Caco-2 (cell line): ENCODE results near the gene FOXL3. TPM values are rescaled to one million over a fixed set of nuclear protein-coding genes. Genes with fewer than 3 reads are reported as not detected.

Experiments used
- BruUV-seq: library from RNA; stranded (reverse); fragments of 400-500 nt; replicated peaks from 2 replicates; lab custom pipeline; 2021; lab: Mats Ljungman, UMichigan
- CTCF ChIA-PET: fragments of 300-600 bp; sonication (Branson Sonifier 250); formaldehyde crosslinking; loops from one replicate; lab custom pipeline; 2022; ENCODE audit warnings: antibody characterized with exemption; lab: Charles Lee
- POLR2A ChIA-PET: fragments of 300-600 bp; sonication (Branson Sonifier 250); formaldehyde crosslinking; loops from one replicate; lab custom pipeline; 2022; ENCODE audit warnings: antibody characterized with exemption; lab: Charles Lee
- DNase-seq, 2 experiments: peaks; one replicate each; pipeline versions ENCODE4 v3.0.0 to v3.0.0-alpha.2; 2020 to 2022
- H3K27me3 ChIP-seq: replicated peaks from 2 replicates; pipeline ENCODE4 v1.6.0; 2011; ENCODE audit warnings: low read length; ENCODE audit not compliant: control insufficient read depth, insufficient read depth
- H3K36me3 ChIP-seq: 2 replicates; pipeline ENCODE4 v1.5.1; 2011; ENCODE audit warnings: low read length; ENCODE audit not compliant: control insufficient read depth, insufficient read depth
- H3K4me1 ChIP-seq: fragments of 250-450 bp; sonication (Bioruptor Pico); 2 replicates; pipeline ENCODE4 v1.5.1; 2020; ENCODE audit warnings: mild to moderate bottlenecking
- H3K4me3 ChIP-seq: 2 replicates; pipeline ENCODE4 v1.5.1; 2011; ENCODE audit warnings: low read depth, mild to moderate bottlenecking, control low read depth, low read length
- H3K9me3 ChIP-seq: fragments of 250-450 bp; sonication (Bioruptor Pico); 2 replicates; pipeline ENCODE4 v1.5.1; 2020; ENCODE audit warnings: mild to moderate bottlenecking, moderate library complexity
- H3K27ac Mint-ChIP-seq: one replicate; pipeline ENCODE4 v1.8.0; 2022; ENCODE audit warnings: mixed read lengths; ENCODE audit not compliant: unreplicated experiment
- H3K27me3 Mint-ChIP-seq: one replicate; pipeline ENCODE4 v1.8.0; 2022; ENCODE audit warnings: mixed read lengths; ENCODE audit not compliant: insufficient read depth, unreplicated experiment
- H3K36me3 Mint-ChIP-seq: one replicate; pipeline ENCODE4 v1.8.0; 2022; ENCODE audit warnings: mild to moderate bottlenecking, mixed read lengths; ENCODE audit not compliant: insufficient read depth, unreplicated experiment
- H3K4me1 Mint-ChIP-seq: one replicate; pipeline ENCODE4 v1.8.0; 2022; ENCODE audit warnings: low read depth, mixed read lengths; ENCODE audit not compliant: unreplicated experiment
- H3K4me3 Mint-ChIP-seq: one replicate; pipeline ENCODE4 v1.8.0; 2022; ENCODE audit warnings: mild to moderate bottlenecking, moderate library complexity, mixed read lengths; ENCODE audit not compliant: unreplicated experiment
- H3K9me3 Mint-ChIP-seq: one replicate; pipeline ENCODE4 v1.8.0; 2022; ENCODE audit warnings: mixed read lengths; ENCODE audit not compliant: unreplicated experiment
- CTCF ChIP-seq, 2 experiments: fragments of 200-600 bp in 1 of 2; IDR thresholded peaks; 1 replicate in 1 of 2; 2 replicates in 1 of 2; pipeline versions ENCODE4 v1.5.1 to v1.8.0; 2011 to 2022; ENCODE audit warnings: antibody characterized with exemption in 1 of 2, control low read depth in 1 of 2, inconsistent platforms in 1 of 2, low read depth in 1 of 2, low read length in 1 of 2, mild to moderate bottlenecking in 1 of 2, moderate library complexity in 1 of 2; ENCODE audit not compliant: insufficient read depth in 1 of 2, severe bottlenecking in 1 of 2, unreplicated experiment in 1 of 2
- intact Hi-C: fragments of 100-400 bp; cut with micrococcal nuclease; formaldehyde crosslinking; loops from one replicate; pipeline ENCODE4 v1.10.0; 2022; ENCODE audit not compliant: unreplicated experiment
- total RNA-seq: library from RNA; stranded (reverse); gene quantifications from 2 replicates; pipeline ENCODE4 v1.2.3, GENCODE V29; 2022

FOXL3 gene
- total RNA-seq, 1 experiment from 2014 or later = not detected

- Histone ChIP-seq H3K27me3 (no peaks in the 10 kb centered on the region), H3K4me1 (peaks cover 16% of the 10 kb centered on the region; the same call in 1 of the 2 replicates), H3K4me3 (no peak overlapping the region), H3K36me3 (no peaks in the 10 kb centered on the region), H3K9me3 (peaks cover 16% of the 10 kb centered on the region; the same call in 1 of the 2 replicates)
- H3K9me3 Mint-ChIP-seq = peaks cover 35% of the 10 kb centered on the region
- TF ChIP-seq CTCF (IDR thresholded peaks at IDR 0.05; ENCODE audit: insufficient read depth in 1 of 2, low read depth in 1 of 2, low read length in 1 of 2, severe bottlenecking in 1 of 2, unreplicated experiment in 1 of 2) = no peak
- no peak for DNase-seq
- H3K27ac Mint-ChIP-seq = no peak overlapping the region
- peaks cover 13% of the 10 kb centered on the region for H3K4me1 Mint-ChIP-seq
- no peaks in the 10 kb centered on the region for H3K27me3 Mint-ChIP-seq
- peaks cover 6% of the 10 kb centered on the region for H3K36me3 Mint-ChIP-seq
- H3K4me3 Mint-ChIP-seq = no peak overlapping the region
- intact Hi-C loops = no loop called here
- ChIA-PET CTCF (no interaction called here), POLR2A (no interaction called here)
- BruUV-seq = no TSS peak
Measured at GRCh38 chr7:311131-311680, 21.2 kb downstream of the FOXL3 start.

DNA sequence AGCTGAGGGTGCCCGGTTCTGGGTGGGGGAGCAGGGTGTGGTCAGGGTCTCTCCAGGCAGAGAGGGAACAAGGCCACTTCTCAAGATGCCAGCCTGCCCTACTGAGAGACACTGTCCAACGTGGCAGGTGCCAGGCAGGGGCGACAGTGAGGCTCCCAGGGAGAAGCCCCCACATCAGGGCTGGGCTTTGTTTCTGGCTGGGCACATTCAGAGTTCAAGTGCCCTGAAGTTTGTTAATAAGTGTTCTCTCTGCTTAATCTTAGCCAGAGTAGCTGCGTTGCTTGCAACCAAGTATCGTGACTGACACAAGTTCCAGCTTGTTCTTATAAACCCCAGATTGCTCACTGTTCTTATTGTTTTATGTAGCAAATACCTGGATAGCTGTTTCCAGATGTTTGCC lies 21.8 kb downstream of the FOXL3 start:
- ChIA-PET POLR2A (no interaction called here), CTCF (no interaction called here)

GRCh38 chr7:312424-312823 lies 22.5 kb downstream of the FOXL3 start:
- H3K27me3 ChIP-seq = no peaks in the 10 kb centered on the region
- H3K27ac Mint-ChIP-seq = peak overlapping the region; percentile 2
- H3K36me3 ChIP-seq = no peaks in the 10 kb centered on the region
- peak overlapping the region; percentile 57 for H3K4me3 Mint-ChIP-seq
- peaks cover 19% of the 10 kb centered on the region for H3K4me1 Mint-ChIP-seq
- CTCF ChIA-PET = interaction anchor here (1.2 kb wide), 1 partner anchor 10 kb away, joined by 3 read pairs; no protein-coding TSS in a partner anchor
- peaks cover 35% of the 10 kb centered on the region for H3K9me3 Mint-ChIP-seq
- H3K4me3 ChIP-seq = peak overlapping the region; percentile 25
- H3K27me3 Mint-ChIP-seq = no peaks in the 10 kb centered on the region
- H3K36me3 Mint-ChIP-seq = peaks cover 6% of the 10 kb centered on the region
- POLR2A ChIA-PET = no interaction called here
- BruUV-seq = no TSS peak
- intact Hi-C loops = no loop called here
- peaks cover 24% of the 10 kb centered on the region for H3K4me1 ChIP-seq
- H3K9me3 ChIP-seq = peaks cover 21% of the 10 kb centered on the region; the same call in 1 of the 2 replicates
- DNase-seq = no peak
- TF ChIP-seq CTCF (IDR thresholded peaks at IDR 0.05; ENCODE audit: insufficient read depth in 1 of 2, low read depth in 1 of 2, low read length in 1 of 2, severe bottlenecking in 1 of 2, unreplicated experiment in 1 of 2) = no peak

More for the DNA sequence above, 21.8 kb downstream of the FOXL3 start:
- Histone ChIP-seq H3K36me3 (no peaks in the 10 kb centered on the region), H3K4me3 (no peak overlapping the region), H3K27me3 (no peaks in the 10 kb centered on the region), H3K9me3 (peaks cover 20% of the 10 kb centered on the region; the same call in 1 of the 2 replicates), H3K4me1 (peaks cover 19% of the 10 kb centered on the region; the same call in 1 of the 2 replicates)
- no peak overlapping the region for H3K27ac Mint-ChIP-seq
- BruUV-seq = no TSS peak
- no peaks in the 10 kb centered on the region for H3K27me3 Mint-ChIP-seq
- intact Hi-C loops = no loop called here
- peaks cover 13% of the 10 kb centered on the region for H3K4me1 Mint-ChIP-seq
- no peak overlapping the region for H3K4me3 Mint-ChIP-seq
- H3K9me3 Mint-ChIP-seq = peaks cover 36% of the 10 kb centered on the region
- no peak for TF ChIP-seq CTCF (IDR thresholded peaks at IDR 0.05; ENCODE audit: insufficient read depth in 1 of 2, low read depth in 1 of 2, low read length in 1 of 2, severe bottlenecking in 1 of 2, unreplicated experiment in 1 of 2)
- no peak for DNase-seq
- H3K36me3 Mint-ChIP-seq = peaks cover 6% of the 10 kb centered on the region
